ENCODE results near the gene VENTX. TPM values are rescaled to one million over a fixed set of nuclear protein-coding genes. Genes with fewer than 3 reads are reported as not detected.

Gene VENTX
- total RNA-seq, 1 donor from 2014 or later = not detected

GRCh38 chr10:133201948-133202725, 35.5 kb upstream of the VENTX start:
- intact Hi-C loops (cut with micrococcal nuclease) = no loop called here

- intact Hi-C loops (cut with micrococcal nuclease) = no loop called here
Observed at GRCh38 chr10:133202778-133203651, 34.6 kb upstream of the VENTX start.

- intact Hi-C loops (cut with micrococcal nuclease) = no loop called here
Observed at GRCh38 chr10:133203652-133204195, 33.9 kb upstream of the VENTX start.

GRCh38 chr10:133204226-133205015, 33.2 kb upstream of the VENTX start:
- intact Hi-C loops (cut with micrococcal nuclease) = no loop called here

- intact Hi-C loops (cut with micrococcal nuclease) = no loop called here
Observed at GRCh38 chr10:133205146-133205545, 32.5 kb upstream of the VENTX start.

- intact Hi-C loops (cut with micrococcal nuclease) = no loop called here
Observed at GRCh38 chr10:133206356-133207040, 31.2 kb upstream of the VENTX start.

GRCh38 chr10:133207041-133207600, 30.5 kb upstream of the VENTX start:
- intact Hi-C loops (cut with micrococcal nuclease) = no loop called here

GRCh38 chr10:133207627-133208026, 30.0 kb upstream of the VENTX start:
- intact Hi-C loops (cut with micrococcal nuclease) = no loop called here

- intact Hi-C loops (cut with micrococcal nuclease) = no loop called here
Observed at GRCh38 chr10:133208466-133208865, 29.2 kb upstream of the VENTX start.

GRCh38 chr10:133209117-133209516, 28.5 kb upstream of the VENTX start:
- intact Hi-C loops (cut with micrococcal nuclease) = no loop called here

GRCh38 chr10:133209641-133210040, 28.0 kb upstream of the VENTX start:
- intact Hi-C loops (cut with micrococcal nuclease) = no loop called here

- intact Hi-C loops (cut with micrococcal nuclease) = no loop called here
Observed at GRCh38 chr10:133210398-133211140, 27.1 kb upstream of the VENTX start.

GRCh38 chr10:133211141-133211830, 26.4 kb upstream of the VENTX start:
- intact Hi-C loops (cut with micrococcal nuclease) = no loop called here

- intact Hi-C loops (cut with micrococcal nuclease) = no loop called here
Observed at GRCh38 chr10:133211959-133212852, 25.4 kb upstream of the VENTX start.

- intact Hi-C loops (cut with micrococcal nuclease) = no loop called here
Observed at GRCh38 chr10:133212853-133213494, 24.7 kb upstream of the VENTX start.

GRCh38 chr10:133213641-133214467, 23.8 kb upstream of the VENTX start:
- intact Hi-C loops (cut with micrococcal nuclease) = no loop called here
